K562 (cell line): ENCODE data around the gene CDS1.

Experiments used
- RBM22 ChIP-seq: fragments of 200-400 bp; formaldehyde crosslinking; IDR thresholded peaks from 2 replicates; pipeline ENCODE4 v1.6.1; 2018; ENCODE audit warnings: low read length, low read depth; ENCODE audit not compliant: poor library complexity, severe bottlenecking
- RCOR1 ChIP-seq, 2 experiments: IDR thresholded peaks; 2 replicates each; pipeline ENCODE4 v1.6.1; 2012; ENCODE audit warnings: low read depth in 2 of 2, low read length in 2 of 2, borderline replicate concordance in 1 of 2, improper control_type of control experiment in 1 of 2
- TF ChIP-seq, protein P1 (sequence below): fragments of 250-450 bp; sonication (Bioruptor Pico); IDR thresholded peaks from 2 replicates; pipeline ENCODE4 v1.5.0; 2022; ENCODE audit warnings: mild to moderate bottlenecking
- TF ChIP-seq, protein P2 (sequence below): sonication (generic); formaldehyde crosslinking; IDR thresholded peaks from 2 replicates; pipeline ENCODE4 v1.8.0; 2022; ENCODE audit warnings: missing genetic modification reagents, mild to moderate bottlenecking, borderline replicate concordance

DNA sequence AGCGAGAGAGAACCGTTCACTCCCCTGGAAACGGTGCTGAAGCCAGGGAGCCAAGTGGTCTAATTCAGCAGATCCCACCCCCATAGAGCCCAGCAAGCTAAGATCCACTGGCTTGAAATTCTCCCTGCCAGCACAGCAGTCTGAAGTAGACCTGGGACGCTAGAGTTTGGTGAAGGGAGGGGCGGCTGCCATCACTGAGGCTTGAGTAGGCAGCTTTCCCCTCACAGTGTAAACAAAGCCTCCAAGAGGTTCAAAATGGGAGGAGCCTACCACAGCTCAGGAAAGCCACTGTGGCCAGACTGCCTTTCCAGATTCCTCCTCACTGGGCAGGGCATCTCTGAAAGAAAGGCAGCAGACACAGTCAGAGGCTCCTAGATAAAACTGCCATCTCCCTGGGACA lies 37.8 kb upstream of the CDS1 start:
- TF ChIP-seq, protein P1, sequence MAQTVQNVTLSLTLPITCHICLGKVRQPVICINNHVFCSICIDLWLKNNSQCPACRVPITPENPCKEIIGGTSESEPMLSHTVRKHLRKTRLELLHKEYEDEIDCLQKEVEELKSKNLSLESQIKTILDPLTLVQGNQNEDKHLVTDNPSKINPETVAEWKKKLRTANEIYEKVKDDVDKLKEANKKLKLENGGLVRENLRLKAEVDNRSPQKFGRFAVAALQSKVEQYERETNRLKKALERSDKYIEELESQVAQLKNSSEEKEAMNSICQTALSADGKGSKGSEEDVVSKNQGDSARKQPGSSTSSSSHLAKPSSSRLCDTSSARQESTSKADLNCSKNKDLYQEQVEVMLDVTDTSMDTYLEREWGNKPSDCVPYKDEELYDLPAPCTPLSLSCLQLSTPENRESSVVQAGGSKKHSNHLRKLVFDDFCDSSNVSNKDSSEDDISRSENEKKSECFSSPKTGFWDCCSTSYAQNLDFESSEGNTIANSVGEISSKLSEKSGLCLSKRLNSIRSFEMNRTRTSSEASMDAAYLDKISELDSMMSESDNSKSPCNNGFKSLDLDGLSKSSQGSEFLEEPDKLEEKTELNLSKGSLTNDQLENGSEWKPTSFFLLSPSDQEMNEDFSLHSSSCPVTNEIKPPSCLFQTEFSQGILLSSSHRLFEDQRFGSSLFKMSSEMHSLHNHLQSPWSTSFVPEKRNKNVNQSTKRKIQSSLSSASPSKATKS (CRISPR knock-in tag) = no peak
- TF ChIP-seq RCOR1 (IDR thresholded peaks at IDR 0.05; ENCODE audit: borderline replicate concordance in 1 of 2, low read depth in 2 of 2, low read length in 2 of 2) = no peak
- TF ChIP-seq, protein P2, sequence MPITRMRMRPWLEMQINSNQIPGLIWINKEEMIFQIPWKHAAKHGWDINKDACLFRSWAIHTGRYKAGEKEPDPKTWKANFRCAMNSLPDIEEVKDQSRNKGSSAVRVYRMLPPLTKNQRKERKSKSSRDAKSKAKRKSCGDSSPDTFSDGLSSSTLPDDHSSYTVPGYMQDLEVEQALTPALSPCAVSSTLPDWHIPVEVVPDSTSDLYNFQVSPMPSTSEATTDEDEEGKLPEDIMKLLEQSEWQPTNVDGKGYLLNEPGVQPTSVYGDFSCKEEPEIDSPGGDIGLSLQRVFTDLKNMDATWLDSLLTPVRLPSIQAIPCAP (CRISPR knock-in tag) = no peak
- TF ChIP-seq RBM22 = no peak
